ENCODE data around the gene ARHGAP4. TPM values are rescaled to one million over a fixed set of nuclear protein-coding genes. Genes with fewer than 3 reads are reported as not detected.

Gene ARHGAP4
- total RNA-seq, 1 donor from 2014 or later = 69.8 TPM

DNA sequence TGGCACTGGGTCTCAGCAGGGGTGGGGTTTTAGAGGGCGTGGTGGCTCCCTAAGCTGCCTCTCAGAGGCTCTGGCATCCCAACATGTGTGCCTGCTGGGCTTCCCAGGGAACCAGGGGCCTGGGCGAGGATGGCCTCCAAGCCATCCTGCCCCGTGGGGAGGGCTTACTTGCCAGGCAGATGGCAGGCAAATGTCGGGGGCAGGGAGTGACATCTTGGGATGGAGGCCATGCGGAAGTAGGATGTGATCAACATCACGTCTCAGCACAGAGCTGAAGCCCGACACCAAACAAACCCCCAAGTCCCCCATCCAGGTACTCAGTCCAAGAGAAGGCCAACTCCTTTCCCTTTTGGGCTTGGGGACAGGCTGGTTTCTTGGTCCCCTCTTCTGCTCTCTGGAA lies 44.8 kb downstream of the ARHGAP4 start:
- ATAC-seq = no peak
- TF ChIP-seq, protein P1, sequence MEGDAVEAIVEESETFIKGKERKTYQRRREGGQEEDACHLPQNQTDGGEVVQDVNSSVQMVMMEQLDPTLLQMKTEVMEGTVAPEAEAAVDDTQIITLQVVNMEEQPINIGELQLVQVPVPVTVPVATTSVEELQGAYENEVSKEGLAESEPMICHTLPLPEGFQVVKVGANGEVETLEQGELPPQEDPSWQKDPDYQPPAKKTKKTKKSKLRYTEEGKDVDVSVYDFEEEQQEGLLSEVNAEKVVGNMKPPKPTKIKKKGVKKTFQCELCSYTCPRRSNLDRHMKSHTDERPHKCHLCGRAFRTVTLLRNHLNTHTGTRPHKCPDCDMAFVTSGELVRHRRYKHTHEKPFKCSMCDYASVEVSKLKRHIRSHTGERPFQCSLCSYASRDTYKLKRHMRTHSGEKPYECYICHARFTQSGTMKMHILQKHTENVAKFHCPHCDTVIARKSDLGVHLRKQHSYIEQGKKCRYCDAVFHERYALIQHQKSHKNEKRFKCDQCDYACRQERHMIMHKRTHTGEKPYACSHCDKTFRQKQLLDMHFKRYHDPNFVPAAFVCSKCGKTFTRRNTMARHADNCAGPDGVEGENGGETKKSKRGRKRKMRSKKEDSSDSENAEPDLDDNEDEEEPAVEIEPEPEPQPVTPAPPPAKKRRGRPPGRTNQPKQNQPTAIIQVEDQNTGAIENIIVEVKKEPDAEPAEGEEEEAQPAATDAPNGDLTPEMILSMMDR (IDR thresholded peaks at IDR 0.05) = no peak
- DNase-seq = no peak
- Histone ChIP-seq H3K4me3 (no peak overlapping the region), H3K36me3 (no peaks in the 10 kb centered on the region), H3K4me1 (no peaks in the 10 kb centered on the region), H3K27ac (no peak overlapping the region), H3K27me3 (peaks cover 12% of the 10 kb centered on the region), H3K9me3 (no peaks in the 10 kb centered on the region)
- intact Hi-C loops (cut with DNase I) = no loop called here

DNA sequence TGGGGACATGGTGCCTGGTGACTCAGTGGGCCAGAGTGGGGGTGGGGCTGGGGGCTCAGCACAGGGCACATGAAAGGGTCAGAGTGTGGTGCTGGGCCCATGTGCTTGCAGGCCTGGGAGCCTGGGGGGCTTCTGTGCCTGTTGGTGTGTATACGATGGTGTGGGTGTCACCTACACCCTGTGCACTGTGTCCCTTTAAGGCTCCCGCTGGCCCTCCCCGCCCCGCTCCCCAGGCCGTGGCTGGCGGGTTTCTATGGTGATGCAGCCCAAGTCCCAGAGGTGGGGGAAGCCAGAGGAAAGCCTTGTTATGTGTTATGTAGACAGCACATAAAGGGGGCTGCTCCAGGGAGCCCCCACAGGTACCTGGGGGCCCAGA lies 45.6 kb downstream of the ARHGAP4 start:
- Histone ChIP-seq H3K27me3 (peaks cover 10% of the 10 kb centered on the region), H3K9me3 (no peaks in the 10 kb centered on the region), H3K4me3 (no peak overlapping the region), H3K27ac (no peak overlapping the region), H3K4me1 (no peaks in the 10 kb centered on the region), H3K36me3 (no peaks in the 10 kb centered on the region)
- TF ChIP-seq, protein P1 (IDR thresholded peaks at IDR 0.05) = no peak
- intact Hi-C loops (cut with DNase I) = no loop called here
- DNase-seq (no peak), ATAC-seq (no peak)

DNA sequence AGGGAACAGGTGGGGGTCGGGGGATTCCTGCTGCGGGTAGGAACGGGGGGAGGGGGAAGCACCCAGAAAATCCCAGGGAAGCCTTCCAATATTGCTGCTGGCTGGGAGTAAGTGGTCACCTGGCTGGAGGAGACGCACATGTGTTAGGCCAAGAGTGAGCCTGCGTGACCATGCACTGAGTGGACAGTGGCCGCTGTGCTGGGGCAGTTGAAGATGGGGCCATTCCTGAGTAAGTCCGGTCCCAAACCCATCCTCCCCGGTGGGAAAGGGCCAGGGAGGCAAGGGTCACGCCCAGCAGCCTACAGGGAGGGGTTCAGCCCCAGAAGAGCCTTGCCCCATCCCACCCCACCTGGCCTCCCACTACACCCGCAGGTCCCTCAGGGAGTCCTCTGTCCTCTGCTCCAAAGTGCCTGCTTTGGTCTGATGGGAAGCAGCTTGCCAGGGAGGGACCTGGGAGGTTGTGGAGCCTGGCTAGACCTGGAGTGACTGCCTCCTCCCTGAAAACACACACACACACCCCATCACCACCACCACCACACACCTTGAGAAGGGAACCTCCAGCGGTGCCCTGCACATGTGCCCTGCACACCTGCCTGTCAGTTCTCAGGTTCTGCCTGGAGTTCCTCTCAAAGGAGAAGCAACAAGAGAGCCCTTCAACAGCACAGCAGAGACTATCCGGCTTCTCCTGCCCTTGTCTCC lies 46.2 kb downstream of the ARHGAP4 start:
- Histone ChIP-seq H3K4me1 (no peaks in the 10 kb centered on the region), H3K36me3 (no peaks in the 10 kb centered on the region), H3K4me3 (no peak overlapping the region), H3K27ac (no peak overlapping the region), H3K9me3 (no peaks in the 10 kb centered on the region), H3K27me3 (peaks cover 4% of the 10 kb centered on the region)
- TF ChIP-seq, protein P1 (IDR thresholded peaks at IDR 0.05) = no peak
- no peak for DNase-seq
- intact Hi-C loops (cut with DNase I) = no loop called here
- ATAC-seq = no peak

DNA sequence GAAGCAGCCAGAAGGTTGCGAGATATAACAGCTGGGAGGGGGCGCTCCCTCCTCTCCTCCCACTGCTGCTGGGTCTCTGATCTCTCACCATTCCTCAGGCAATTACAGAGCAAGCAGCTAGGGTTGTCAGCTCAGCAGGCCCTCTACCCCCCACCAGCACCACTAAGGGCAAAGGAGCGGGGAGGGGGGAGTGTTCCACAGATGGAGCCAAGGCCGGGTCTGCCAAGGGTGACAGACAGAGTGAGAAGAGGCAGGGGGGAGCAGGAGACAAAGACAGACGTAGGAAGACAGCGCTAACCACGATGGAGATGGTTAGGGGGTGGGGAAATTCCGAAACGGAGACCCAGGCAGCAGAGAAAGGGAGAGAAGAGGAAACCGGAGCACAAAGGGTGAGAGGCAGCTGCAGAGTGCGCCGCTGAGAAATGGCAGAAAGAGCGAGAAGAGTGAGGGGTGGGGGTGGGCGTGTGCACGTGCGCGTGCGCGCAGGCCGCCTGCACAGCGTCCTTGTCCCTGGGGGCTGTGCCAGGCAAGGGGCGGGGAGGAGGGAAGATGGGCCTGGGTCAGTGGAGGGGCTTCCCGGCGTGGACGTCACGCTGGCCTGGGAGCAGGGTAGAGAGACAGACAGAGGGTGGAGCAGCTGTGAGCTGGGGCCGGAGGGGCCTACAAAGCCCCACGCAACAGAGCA lies 47.0 kb downstream of the ARHGAP4 start:
- Histone ChIP-seq H3K4me1 (no peaks in the 10 kb centered on the region), H3K4me3 (no peak overlapping the region), H3K9me3 (no peaks in the 10 kb centered on the region), H3K27me3 (no peaks in the 10 kb centered on the region), H3K36me3 (no peaks in the 10 kb centered on the region), H3K27ac (no peak overlapping the region)
- no peak for ATAC-seq
- TF ChIP-seq, protein P1 (IDR thresholded peaks at IDR 0.05) = no peak
- intact Hi-C loops (cut with DNase I) = no loop called here
- DNase-seq = no peak

DNA sequence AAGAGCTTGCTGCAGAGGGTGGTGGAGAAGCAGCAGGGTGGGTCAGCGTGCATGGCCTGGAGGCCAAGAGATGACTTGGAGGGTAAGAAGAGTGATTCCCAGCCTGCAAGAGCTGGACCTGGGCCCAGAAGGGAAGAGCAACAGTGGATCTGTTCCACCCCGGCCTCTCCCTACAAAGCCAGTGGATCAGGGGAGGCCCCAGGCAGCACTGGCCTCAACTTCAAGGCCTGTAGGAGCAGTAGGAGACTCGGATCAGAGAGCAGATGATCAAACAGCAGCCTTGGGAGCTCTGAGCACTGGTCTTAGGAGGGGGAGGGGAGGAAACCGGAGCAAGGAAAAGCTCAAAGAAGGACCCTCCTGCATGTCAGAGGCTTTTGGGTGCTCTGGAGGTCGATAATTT lies 47.7 kb downstream of the ARHGAP4 start:
- no peak overlapping the region for H3K27ac ChIP-seq
- no peak overlapping the region for H3K4me3 ChIP-seq
- intact Hi-C loops (cut with DNase I) = no loop called here
- TF ChIP-seq, protein P1 (IDR thresholded peaks at IDR 0.05) = no peak
- H3K4me1 ChIP-seq = no peaks in the 10 kb centered on the region
- H3K9me3 ChIP-seq = no peaks in the 10 kb centered on the region
- no peaks in the 10 kb centered on the region for H3K36me3 ChIP-seq
- H3K27me3 ChIP-seq = no peaks in the 10 kb centered on the region
- no peak for ATAC-seq
- DNase-seq = no peak

Measured in upper lobe of right lung (tissue), 1 donor.